ENCODE data around the gene MYH14. TPM values are rescaled to one million over a fixed set of nuclear protein-coding genes. Genes with fewer than 3 reads are reported as not detected.

The MYH14 gene
- total and polyA plus RNA-seq, 9 of the 15 experiments (the other 6 are each of a cell fraction or from before 2014, with no cell fraction given) = 0.04 to 0.86 (median 0.19) TPM; not detected in 2

DNA sequence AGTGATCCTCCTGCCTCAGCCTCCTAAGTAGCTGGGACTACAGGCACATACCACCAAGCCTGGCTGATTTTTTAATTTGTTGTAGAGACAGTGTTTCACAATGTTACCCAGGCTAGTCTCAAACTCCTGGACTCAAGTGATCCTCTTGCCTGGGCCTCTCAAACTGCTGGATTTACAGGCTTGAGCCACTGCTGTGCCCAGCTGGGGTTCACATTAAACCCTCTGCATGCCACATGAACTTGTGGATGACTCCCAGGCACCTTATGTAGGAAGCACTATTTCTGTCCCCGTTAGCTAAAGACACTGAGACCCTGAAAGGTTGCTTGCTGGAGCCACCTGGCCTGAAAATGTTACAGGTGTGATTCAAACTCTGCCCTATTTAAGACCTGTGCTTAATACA is 10.5 kb downstream of the MYH14 start:
- intact Hi-C loops (cut with micrococcal nuclease) (no loop called here), in situ Hi-C loops (cut with MboI) (no loop called here)
- Histone ChIP-seq H3K4me2 (ENCODE audit: insufficient read depth, low read length) (no peak overlapping the region), H3K9me1 (ENCODE audit: control insufficient read depth, insufficient read depth, low read length) (no peaks in the 10 kb centered on the region), H3K79me2 (ENCODE audit: control insufficient read depth, insufficient read depth, low read length) (no peaks in the 10 kb centered on the region), H3K36me3 (ENCODE audit: control insufficient read depth, insufficient read depth, low read length) (no peaks in the 10 kb centered on the region), H4K20me1 (replicated peaks; ENCODE audit: control insufficient read depth, insufficient read depth, low read length) (no peaks in the 10 kb centered on the region), H3K9me3 (replicated peaks; ENCODE audit: control insufficient read depth, insufficient read depth, low read depth, low read length) (no peaks in the 10 kb centered on the region), H3K27ac (ENCODE audit: extremely low read depth, low read depth, low read length) (no peak overlapping the region; the same call in 2 of the 3 replicates), H3K9ac (ENCODE audit: insufficient read depth in 1 of 2, low read depth in 2 of 2, low read length in 2 of 2) (no peak overlapping the region), H3K4me1 (replicated peaks in 1 of 2; ENCODE audit: control insufficient read depth in 2 of 2, insufficient read depth in 2 of 2, low read length in 2 of 2) (peaks cover 0 to 17% of the 10 kb centered on the region in 2 experiments; a peak in 2 of 5 replicates), H3K27me3 (ENCODE audit: control insufficient read depth in 2 of 2, insufficient read depth in 2 of 2, low read length in 2 of 2) (peaks cover 0 to 15% of the 10 kb centered on the region in 2 experiments; a peak in 1 of 5 replicates), H2AFZ (ENCODE audit: low read depth, low read length) (no peak overlapping the region), H3K4me3 (no peak overlapping the region)
- BruUV-seq (replicated peaks) = no TSS peak
- FAIRE-seq (no peak), ATAC-seq (no peak), DNase-seq (ENCODE audit: extremely low read depth in 1 of 4, low spot score in 3 of 4) (no peak)
- WGBS (ENCODE audit: insufficient coverage, low coverage, missing lambda C conversion rate) = 0% methylated on average over 1 of the region's 1 CpG
- POLR2A ChIA-PET = interaction anchor here (1.3 kb wide), 1 partner anchor 11 kb away, joined by 6 read pairs; the partner anchor contains the start of gene MYH14
- CTCF ChIA-PET (ENCODE audit: low intra/inter-chr PET ratio) = no interaction called here
- TF ChIP-seq, protein P1, sequence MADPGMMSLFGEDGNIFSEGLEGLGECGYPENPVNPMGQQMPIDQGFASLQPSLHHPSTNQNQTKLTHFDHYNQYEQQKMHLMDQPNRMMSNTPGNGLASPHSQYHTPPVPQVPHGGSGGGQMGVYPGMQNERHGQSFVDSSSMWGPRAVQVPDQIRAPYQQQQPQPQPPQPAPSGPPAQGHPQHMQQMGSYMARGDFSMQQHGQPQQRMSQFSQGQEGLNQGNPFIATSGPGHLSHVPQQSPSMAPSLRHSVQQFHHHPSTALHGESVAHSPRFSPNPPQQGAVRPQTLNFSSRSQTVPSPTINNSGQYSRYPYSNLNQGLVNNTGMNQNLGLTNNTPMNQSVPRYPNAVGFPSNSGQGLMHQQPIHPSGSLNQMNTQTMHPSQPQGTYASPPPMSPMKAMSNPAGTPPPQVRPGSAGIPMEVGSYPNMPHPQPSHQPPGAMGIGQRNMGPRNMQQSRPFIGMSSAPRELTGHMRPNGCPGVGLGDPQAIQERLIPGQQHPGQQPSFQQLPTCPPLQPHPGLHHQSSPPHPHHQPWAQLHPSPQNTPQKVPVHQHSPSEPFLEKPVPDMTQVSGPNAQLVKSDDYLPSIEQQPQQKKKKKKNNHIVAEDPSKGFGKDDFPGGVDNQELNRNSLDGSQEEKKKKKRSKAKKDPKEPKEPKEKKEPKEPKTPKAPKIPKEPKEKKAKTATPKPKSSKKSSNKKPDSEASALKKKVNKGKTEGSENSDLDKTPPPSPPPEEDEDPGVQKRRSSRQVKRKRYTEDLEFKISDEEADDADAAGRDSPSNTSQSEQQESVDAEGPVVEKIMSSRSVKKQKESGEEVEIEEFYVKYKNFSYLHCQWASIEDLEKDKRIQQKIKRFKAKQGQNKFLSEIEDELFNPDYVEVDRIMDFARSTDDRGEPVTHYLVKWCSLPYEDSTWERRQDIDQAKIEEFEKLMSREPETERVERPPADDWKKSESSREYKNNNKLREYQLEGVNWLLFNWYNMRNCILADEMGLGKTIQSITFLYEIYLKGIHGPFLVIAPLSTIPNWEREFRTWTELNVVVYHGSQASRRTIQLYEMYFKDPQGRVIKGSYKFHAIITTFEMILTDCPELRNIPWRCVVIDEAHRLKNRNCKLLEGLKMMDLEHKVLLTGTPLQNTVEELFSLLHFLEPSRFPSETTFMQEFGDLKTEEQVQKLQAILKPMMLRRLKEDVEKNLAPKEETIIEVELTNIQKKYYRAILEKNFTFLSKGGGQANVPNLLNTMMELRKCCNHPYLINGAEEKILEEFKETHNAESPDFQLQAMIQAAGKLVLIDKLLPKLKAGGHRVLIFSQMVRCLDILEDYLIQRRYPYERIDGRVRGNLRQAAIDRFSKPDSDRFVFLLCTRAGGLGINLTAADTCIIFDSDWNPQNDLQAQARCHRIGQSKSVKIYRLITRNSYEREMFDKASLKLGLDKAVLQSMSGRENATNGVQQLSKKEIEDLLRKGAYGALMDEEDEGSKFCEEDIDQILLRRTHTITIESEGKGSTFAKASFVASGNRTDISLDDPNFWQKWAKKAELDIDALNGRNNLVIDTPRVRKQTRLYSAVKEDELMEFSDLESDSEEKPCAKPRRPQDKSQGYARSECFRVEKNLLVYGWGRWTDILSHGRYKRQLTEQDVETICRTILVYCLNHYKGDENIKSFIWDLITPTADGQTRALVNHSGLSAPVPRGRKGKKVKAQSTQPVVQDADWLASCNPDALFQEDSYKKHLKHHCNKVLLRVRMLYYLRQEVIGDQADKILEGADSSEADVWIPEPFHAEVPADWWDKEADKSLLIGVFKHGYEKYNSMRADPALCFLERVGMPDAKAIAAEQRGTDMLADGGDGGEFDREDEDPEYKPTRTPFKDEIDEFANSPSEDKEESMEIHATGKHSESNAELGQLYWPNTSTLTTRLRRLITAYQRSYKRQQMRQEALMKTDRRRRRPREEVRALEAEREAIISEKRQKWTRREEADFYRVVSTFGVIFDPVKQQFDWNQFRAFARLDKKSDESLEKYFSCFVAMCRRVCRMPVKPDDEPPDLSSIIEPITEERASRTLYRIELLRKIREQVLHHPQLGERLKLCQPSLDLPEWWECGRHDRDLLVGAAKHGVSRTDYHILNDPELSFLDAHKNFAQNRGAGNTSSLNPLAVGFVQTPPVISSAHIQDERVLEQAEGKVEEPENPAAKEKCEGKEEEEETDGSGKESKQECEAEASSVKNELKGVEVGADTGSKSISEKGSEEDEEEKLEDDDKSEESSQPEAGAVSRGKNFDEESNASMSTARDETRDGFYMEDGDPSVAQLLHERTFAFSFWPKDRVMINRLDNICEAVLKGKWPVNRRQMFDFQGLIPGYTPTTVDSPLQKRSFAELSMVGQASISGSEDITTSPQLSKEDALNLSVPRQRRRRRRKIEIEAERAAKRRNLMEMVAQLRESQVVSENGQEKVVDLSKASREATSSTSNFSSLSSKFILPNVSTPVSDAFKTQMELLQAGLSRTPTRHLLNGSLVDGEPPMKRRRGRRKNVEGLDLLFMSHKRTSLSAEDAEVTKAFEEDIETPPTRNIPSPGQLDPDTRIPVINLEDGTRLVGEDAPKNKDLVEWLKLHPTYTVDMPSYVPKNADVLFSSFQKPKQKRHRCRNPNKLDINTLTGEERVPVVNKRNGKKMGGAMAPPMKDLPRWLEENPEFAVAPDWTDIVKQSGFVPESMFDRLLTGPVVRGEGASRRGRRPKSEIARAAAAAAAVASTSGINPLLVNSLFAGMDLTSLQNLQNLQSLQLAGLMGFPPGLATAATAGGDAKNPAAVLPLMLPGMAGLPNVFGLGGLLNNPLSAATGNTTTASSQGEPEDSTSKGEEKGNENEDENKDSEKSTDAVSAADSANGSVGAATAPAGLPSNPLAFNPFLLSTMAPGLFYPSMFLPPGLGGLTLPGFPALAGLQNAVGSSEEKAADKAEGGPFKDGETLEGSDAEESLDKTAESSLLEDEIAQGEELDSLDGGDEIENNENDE (IDR thresholded peaks at IDR 0.05; ENCODE audit: low read depth, low read length) = no peak
- TF ChIP-seq SETDB1 (IDR thresholded peaks at IDR 0.05; ENCODE audit: low read length) (no peak), SMARCE1 (IDR thresholded peaks at IDR 0.05) (no peak), ASH1L (IDR thresholded peaks at IDR 0.05; ENCODE audit: borderline replicate concordance, low read depth, partially characterized antibody) (no peak), SMAD2 (IDR thresholded peaks at IDR 0.05; ENCODE audit: low read depth, low read length) (no peak), MECOM (CRISPR knock-in tag; IDR thresholded peaks at IDR 0.05) (no peak), ADNP (tag; IDR thresholded peaks at IDR 0.05) (no peak), KLF16 (IDR thresholded peaks at IDR 0.05) (no peak)
- TF ChIP-seq, protein P2, sequence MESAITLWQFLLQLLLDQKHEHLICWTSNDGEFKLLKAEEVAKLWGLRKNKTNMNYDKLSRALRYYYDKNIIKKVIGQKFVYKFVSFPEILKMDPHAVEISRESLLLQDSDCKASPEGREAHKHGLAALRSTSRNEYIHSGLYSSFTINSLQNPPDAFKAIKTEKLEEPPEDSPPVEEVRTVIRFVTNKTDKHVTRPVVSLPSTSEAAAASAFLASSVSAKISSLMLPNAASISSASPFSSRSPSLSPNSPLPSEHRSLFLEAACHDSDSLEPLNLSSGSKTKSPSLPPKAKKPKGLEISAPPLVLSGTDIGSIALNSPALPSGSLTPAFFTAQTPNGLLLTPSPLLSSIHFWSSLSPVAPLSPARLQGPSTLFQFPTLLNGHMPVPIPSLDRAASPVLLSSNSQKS (CRISPR knock-in tag; IDR thresholded peaks at IDR 0.05) = no peak
- TF ChIP-seq, protein P3, sequence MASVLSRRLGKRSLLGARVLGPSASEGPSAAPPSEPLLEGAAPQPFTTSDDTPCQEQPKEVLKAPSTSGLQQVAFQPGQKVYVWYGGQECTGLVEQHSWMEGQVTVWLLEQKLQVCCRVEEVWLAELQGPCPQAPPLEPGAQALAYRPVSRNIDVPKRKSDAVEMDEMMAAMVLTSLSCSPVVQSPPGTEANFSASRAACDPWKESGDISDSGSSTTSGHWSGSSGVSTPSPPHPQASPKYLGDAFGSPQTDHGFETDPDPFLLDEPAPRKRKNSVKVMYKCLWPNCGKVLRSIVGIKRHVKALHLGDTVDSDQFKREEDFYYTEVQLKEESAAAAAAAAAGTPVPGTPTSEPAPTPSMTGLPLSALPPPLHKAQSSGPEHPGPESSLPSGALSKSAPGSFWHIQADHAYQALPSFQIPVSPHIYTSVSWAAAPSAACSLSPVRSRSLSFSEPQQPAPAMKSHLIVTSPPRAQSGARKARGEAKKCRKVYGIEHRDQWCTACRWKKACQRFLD (CRISPR knock-in tag; IDR thresholded peaks at IDR 0.05) = no peak

All from K562 (cell line).